HG03045 (cell line): ENCODE measurements around the gene RIOK3.
"Not testable (repeated sequence)": the region's sequence is repeated elsewhere in the genome, so short reads cannot be mapped to it uniquely, and the experiment has no call there.

Source experiments
- ATAC-seq: cut with Tn5 transposase; IDR thresholded peaks from one replicate; pipeline ENCODE4 v1.9.1; 2021; ENCODE audit warnings: mild to moderate bottlenecking, moderate library complexity; ENCODE audit not compliant: unreplicated experiment

RIOK3 gene

DNA sequence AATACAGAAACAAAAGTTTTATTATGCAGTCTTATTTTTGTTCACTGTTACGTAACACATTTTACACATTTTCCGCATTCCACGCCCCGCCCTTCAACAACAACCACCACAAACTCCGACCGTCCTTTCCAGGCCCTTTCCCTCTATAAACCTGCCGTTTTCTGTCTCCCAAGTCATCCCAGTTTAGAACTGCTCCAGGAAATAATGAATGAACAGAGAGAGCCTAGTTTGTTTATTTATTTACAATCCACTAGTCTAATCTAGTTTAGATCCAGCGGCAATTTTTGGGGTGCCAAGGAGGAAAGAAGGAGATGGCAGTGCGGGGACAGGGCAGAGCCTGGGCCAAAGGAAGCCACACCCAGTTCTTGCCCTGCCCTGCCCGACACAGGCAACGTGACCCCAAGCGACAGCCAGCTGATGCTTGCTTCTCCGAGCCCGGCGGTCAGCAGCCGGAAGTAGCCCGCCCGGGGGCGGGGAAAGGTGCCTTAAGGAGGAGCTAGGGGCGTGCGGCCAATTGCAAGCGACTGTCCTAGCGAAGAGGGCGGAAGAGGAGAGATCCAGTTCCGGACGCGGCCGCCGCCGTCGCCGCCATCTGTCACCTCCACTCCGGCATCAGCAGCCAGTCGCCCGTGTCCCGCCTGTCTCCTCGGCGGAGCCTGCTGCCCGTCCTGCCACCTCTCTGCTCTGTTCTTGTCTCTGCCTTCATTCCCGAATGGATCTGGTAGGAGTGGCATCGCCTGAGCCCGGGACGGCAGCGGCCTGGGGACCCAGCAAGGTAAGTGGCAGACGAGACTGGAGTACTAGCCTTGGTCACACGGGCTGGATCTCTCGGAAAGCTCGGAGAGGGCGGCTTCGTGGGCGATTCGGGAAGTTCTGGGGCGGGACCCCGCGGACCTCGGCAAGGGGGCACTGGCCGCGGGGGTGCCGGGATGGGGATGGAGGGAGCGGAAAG, at the start of gene RIOK3:
Gene RIOK3, plus strand, starts transcription at position 560 of the 952 bp plus-strand sequence. Its CDS starts 153 bp downstream, at position 713.
- peak; percentile 97 for ATAC-seq

GRCh38 chr18:23403310-23403709, 49.8 kb upstream of the RIOK3 start:
- no peak for ATAC-seq

GRCh38 chr18:23405636-23406035, 47.5 kb upstream of the RIOK3 start:
- no peak for ATAC-seq

DNA sequence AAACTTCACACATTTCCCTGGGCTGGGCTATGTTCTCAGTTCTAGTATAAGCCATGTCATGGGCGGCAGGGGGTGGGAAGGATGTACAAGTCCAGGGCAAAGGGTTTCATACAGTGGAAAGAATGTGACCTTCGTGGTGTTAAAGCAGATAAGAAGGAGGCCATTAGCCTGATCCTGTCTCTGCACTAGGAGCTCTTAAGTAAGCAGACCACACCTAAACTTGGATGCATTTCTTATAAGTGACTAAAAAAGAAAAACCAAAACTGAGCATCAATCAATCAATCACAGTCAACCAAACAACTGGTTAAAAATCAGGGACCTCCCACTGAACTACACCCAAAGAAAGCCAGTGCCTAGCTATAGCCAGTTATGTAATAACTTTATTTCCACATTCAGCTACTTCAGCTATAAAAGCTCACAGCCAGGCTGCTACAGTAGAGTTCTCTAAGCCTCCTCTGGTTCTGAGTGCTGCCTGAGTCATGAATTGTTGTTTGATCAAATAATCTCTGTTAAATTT, 46.8 kb upstream of the RIOK3 start:
- ATAC-seq: no peak

DNA sequence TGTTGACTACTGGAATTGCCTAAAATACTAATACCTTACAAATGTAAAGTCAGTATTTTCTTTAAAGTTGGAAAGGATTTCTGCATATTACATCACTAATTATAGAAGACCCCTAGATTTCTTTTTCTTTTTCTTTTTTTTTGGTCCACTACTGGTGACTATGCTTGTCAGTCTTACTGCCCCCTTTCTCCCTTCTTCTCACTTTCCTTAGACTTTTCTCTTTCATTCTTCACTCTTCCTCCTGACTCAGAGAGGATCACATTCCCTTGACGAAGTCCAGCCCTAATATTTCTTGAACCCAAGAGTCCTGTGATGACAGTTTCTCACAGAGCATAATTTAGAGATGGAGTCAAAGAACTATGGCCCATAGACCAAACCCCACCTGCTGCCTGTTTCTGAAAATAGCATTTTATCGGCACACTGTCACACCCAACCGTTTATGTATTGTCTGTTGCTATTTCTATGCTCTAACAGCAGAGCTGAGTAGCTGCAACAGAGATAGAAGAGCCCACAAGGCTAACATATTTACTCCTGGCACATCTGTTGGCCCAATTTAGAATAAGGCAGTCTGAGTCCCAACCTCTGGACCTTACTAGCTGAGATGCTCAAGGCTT, 40.6 kb upstream of the RIOK3 start:
- ATAC-seq: no peak

DNA sequence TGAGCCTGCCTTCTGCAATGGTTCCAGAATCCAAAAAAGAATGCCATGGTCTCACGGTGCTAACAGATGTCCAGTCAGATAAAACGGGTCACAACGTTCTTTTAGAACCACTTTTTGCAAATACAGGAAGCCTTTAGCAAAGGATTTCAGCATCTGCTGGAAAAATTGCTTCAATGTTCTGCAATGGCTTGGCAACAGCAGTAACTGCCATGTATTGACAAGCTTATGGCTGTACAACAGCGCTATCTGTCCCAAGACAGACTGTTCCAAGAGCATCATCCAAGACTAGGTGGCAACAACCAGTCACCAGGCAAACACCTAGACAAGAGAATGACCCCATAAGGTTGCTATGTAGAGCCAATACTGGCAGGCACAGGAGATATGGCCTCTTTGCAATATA, 37.6 kb upstream of the RIOK3 start:
- ATAC-seq: no peak

GRCh38 chr18:23416298-23416697, 36.8 kb upstream of the RIOK3 start:
- ATAC-seq: no peak

GRCh38 chr18:23421277-23421676, 31.8 kb upstream of the RIOK3 start:
- no peak for ATAC-seq

GRCh38 chr18:23422751-23423418, 30.2 kb upstream of the RIOK3 start:
- peak; percentile 80 for ATAC-seq

- no peak for ATAC-seq
These were observed 28.5 kb upstream of the RIOK3 start for GRCh38 chr18:23424616-23425015.

- ATAC-seq: no peak
These were observed 24.3 kb upstream of the RIOK3 start for GRCh38 chr18:23428821-23429220.

DNA sequence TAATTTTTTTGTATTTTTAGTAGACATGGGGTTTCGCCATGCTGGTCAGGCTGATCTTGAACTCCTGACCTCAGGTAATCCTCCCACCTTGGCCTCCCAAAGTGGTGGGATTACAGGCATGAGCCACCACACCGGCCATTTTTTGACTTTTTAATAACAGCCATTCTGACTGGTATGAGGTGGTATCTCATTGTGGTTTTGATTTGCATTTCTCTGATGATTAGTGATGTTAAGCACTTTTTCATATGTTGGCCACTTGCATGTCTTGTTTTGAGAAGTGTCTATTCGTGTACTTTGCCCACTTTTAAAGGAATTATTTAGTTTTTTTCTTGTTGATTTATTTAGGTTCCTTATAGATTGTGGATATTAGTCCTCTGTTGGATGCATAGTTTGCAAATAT, 23.5 kb upstream of the RIOK3 start:
- ATAC-seq: not testable (repeated sequence)

GRCh38 chr18:23433360-23433759, 19.7 kb upstream of the RIOK3 start:
- ATAC-seq: no peak

DNA sequence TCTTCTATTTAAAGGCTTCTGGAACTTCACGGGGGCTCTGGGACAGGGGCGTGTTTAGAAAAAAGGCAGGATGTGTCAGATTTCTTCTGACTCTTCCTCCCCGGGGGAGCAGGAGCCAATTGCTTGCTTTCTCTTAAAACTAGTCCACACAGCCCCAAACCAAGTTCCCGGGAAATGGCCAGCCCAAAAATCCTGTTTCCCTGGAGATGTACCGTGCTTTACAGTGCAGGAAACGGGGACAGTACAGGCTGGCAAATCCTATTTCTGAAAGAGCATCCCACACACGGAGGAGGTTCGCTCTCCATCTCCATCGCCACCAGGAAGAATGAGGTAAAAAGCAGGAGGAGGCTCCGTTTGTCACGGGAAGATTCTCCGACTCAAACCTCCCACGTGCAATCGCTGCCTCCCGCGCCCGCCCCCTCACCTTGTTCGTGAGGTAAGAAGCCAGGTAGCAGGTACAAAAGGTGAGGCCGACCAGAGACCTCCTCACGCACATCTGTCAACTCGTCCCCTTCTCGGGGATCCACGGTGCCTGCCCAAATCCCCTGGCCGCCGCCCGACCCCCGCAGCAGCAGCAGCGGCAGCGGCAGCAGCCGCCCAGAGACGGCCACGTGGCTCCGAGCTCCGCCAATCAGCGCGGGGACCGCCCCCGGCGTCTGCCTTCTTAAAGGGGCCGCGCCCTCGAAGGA, 15.6 kb upstream of the RIOK3 start:
- ATAC-seq: peak; percentile 92

- ATAC-seq: no peak
These were observed 15.1 kb upstream of the RIOK3 start for GRCh38 chr18:23438046-23438377.

DNA sequence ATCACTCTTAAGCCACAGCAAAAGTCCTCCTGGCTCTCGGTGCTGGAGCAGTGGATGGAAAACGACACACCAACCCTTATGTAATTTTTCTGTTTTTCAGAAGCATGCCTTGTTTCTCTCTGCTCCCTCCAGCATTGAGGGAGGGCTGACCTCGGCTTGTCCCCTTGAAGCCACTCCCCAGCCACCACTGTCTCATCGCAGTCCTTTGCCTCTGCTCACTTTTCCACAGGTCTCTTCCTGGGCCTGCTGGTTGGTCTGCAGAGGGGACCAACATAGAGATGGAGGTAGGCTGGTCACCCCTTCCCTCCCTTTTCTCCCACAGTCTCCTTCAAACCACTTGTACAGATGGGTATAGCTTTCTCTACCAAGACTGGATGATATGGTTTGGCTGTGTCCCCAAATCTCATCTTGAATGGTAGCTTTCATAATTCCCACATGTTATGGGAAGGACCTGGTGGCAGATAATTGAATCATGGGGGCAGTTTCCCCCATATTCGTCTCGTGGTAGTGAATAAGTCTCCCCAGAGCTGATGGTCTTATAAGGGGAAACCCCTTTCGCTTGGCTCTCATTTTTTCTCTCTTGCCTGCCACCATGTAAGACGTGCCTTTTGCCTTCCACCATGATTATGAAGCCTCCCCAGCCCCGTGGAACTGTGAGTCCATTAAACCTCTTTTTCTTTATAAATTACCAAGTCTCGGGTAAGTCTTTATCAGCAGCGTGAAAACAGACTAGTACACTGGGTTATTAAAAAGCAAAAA, 14.3 kb upstream of the RIOK3 start:
- no peak for ATAC-seq

DNA sequence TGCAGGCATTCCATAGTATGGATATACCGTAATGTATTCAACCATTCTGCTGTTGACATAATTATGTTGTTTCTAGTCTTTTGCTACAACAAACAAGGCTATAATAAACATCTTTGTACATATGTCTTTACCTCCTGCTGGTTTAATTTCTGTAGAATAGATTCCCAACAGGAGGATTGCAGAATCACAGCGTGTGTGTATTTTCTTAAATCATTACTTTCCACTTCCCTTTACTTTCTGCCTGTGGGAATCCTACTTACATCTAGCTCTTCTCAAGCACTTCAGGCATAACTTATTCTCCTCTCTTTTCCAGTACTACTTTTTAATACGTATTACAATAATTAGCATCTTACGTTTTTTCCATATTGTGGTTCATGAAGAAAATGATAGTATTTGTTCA, 13.0 kb upstream of the RIOK3 start:
- ATAC-seq: no peak

DNA sequence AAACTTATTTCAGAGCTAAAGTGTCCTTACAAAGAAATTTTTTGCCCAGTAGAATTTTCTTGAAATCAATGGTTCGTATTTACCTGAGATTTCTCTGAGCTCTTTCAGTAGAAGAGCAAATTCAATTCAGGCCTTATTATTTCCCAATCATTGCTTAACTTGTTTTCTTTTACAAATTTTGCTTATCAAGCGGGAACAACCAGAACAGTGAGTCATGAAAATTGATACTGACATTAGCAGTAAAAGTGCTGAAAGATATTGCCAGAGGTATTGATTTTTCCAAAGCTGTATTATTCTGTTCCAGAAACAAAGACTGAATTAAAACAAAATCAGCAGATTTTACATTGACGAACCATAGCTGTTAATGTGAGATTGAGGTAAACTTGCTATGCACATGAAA, 10.1 kb upstream of the RIOK3 start:
- ATAC-seq: no peak

DNA sequence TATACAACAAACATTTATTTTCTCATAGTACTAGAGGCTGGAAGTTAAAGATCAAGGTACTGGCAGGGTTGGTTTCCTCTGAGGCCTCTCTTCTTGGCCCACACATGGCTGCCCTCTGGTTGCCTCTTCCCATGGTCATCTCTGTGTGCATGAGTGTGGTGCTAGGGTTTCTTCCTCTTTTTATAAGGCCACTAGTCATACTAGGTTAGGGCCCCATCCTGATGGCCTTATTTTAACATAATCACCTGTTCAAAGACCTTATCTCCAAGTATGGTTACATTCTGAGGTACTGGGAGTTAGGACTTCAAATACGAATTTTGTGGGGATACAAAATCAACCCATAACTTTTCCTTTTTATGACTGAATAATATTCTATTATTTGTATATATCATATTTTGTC, 4.8 kb upstream of the RIOK3 start:
- no peak for ATAC-seq

- no peak for ATAC-seq
These were observed 3.1 kb upstream of the RIOK3 start for GRCh38 chr18:23450022-23450421.
